Kidney (tissue), 14 donors: Measurements from ENCODE around the gene PLA2G6. TPM values are rescaled to one million over a fixed set of nuclear protein-coding genes. Genes with fewer than 3 reads are reported as not detected.

Source experiments
- DNase-seq, 5 donors: peaks; one replicate each; pipeline ENCODE4 v3.0.0-alpha.2; 2013 to 2020
- FAIRE-seq: peaks from 2 replicates; lab custom pipeline; 2012; peaks lifted over from hg19 to GRCh38; lab: Jason Lieb, UNC
- H3K27ac ChIP-seq, 2 donors: one replicate each; pipeline ENCODE4 v1.7.0; 2013; ENCODE audit warnings: low read depth in 2 of 2, low read length in 2 of 2, inconsistent platforms in 1 of 2
- H3K27me3 ChIP-seq: one replicate; pipeline ENCODE4 v1.7.1; 2013; ENCODE audit warnings: low read length, inconsistent platforms; ENCODE audit not compliant: control insufficient read depth, insufficient read depth
- H3K36me3 ChIP-seq, 3 donors: one replicate each; pipeline versions ENCODE4 v1.7.0 to v1.7.1; 2013; ENCODE audit warnings: low read length in 3 of 3, control low read depth in 1 of 3, inconsistent platforms in 1 of 3; ENCODE audit not compliant: insufficient read depth in 3 of 3, control insufficient read depth in 2 of 3
- H3K4me1 ChIP-seq, 3 donors: one replicate each; pipeline versions ENCODE4 v1.7.0 to v1.7.1; 2013; ENCODE audit warnings: low read length in 3 of 3, inconsistent platforms in 1 of 3, low read depth in 1 of 3; ENCODE audit not compliant: control insufficient read depth in 2 of 3, insufficient read depth in 2 of 3
- H3K4me3 ChIP-seq, 3 donors: one replicate each; pipeline versions ENCODE4 v1.7.0 to v1.8.1; 2013; ENCODE audit warnings: low read length in 3 of 3, control low read depth in 1 of 3, inconsistent platforms in 1 of 3
- H3K9ac ChIP-seq, 3 donors: one replicate each; pipeline versions ENCODE4 v1.7.0 to v1.7.1; 2013; ENCODE audit warnings: low read length in 3 of 3, control low read depth in 1 of 3, inconsistent platforms in 1 of 3
- H3K9me3 ChIP-seq, 3 donors: one replicate each; pipeline versions ENCODE4 v1.7.0 to v1.7.1; 2013; ENCODE audit warnings: low read length in 3 of 3, control low read depth in 1 of 3, inconsistent platforms in 1 of 3; ENCODE audit not compliant: control insufficient read depth in 2 of 3, insufficient read depth in 1 of 3
- CTCF ChIP-seq: IDR thresholded peaks from 3 replicates; pipeline ENCODE4 v1.5.1; 2012; ENCODE audit warnings: mild to moderate bottlenecking, moderate library complexity, borderline replicate concordance; ENCODE audit not compliant: insufficient read depth; ENCODE audit errors: extremely low read depth
- intact Hi-C: fragments of 100-400 bp; cut with DNase I; formaldehyde crosslinking; loops from one replicate; pipeline ENCODE4 v1.11.1; 2022
- polyA plus RNA-seq: library from polyadenylated mRNA; stranded (reverse); fragments of 350-450 nt; fragmentation: Illumina TruSeq; extraction: RNeasy Lipid Tissue Mini Kit (QIAGEN cat#74804); gene quantifications from one replicate; pipeline ENCODE4 v1.2.3, GENCODE V29; 2014; ENCODE audit warnings: low read depth, low replicate concordance; ENCODE audit not compliant: insufficient read depth
- total RNA-seq: library from RNA; stranded (reverse); fragmentation: NEBNext Ultra II Directional; extraction: Animal tissue kit (Norgen Biotek cat#: 25700); gene quantifications from one replicate; pipeline ENCODE4 v1.2.1, GENCODE V29; 2021
- donor health status: control.
- donor health status: control.
- donor health status: control.
- donor health status: control.
- donor health status: control.
- donor health status: DM: yes; HTN: yes; CAD: no.
- donor health status: Normal renal cell carcinoma (clear cell type).

The PLA2G6 gene
- total and polyA plus RNA-seq, 2 donors from 2014 or later: 26.6 to 61.6 TPM

GRCh38 chr22:38223289-38223960 lies 41.8 kb upstream of the PLA2G6 start:
- peaks cover 0 to 8% (median 7%) of the 10 kb centered on the region in 3 donors for H3K4me1 ChIP-seq

GRCh38 chr22:38222797-38223119 lies 41.1 kb upstream of the PLA2G6 start:
- H3K27ac ChIP-seq: no peak overlapping the region
- H3K4me1 ChIP-seq: peaks cover 0 to 15% (median 12%) of the 10 kb centered on the region in 3 donors
- DNase-seq (no peak), FAIRE-seq (no peak)
- intact Hi-C loops: no loop called here
- no peaks in the 10 kb centered on the region for H3K27me3 ChIP-seq
- peaks cover 0 to 8% (median 3%) of the 10 kb centered on the region in 3 donors for H3K36me3 ChIP-seq
- no peak for TF ChIP-seq CTCF
- no peak overlapping the region for H3K9ac ChIP-seq
- no peaks in the 10 kb centered on the region for H3K9me3 ChIP-seq
- H3K4me3 ChIP-seq: no peak overlapping the region

More at GRCh38 chr22:38223289-38223960, 41.8 kb upstream of the PLA2G6 start:
- peak in 3 of 5 donors; percentile 41 to 62 (median 51) for DNase-seq
- Histone ChIP-seq H3K27ac (no peak overlapping the region), H3K4me3 (no peak overlapping the region), H3K9me3 (no peaks in the 10 kb centered on the region), H3K27me3 (no peaks in the 10 kb centered on the region), H3K9ac (no peak overlapping the region), H3K36me3 (peaks cover 0 to 8% (median 3%) of the 10 kb centered on the region in 3 donors)
- peak; percentile 7 for TF ChIP-seq CTCF
- FAIRE-seq: no peak
- intact Hi-C loops: no loop called here

GRCh38 chr22:38221908-38222796 lies 40.5 kb upstream of the PLA2G6 start:
- FAIRE-seq (no peak), DNase-seq (no peak)
- no peak overlapping the region for H3K4me3 ChIP-seq
- peaks cover 0 to 15% (median 12%) of the 10 kb centered on the region in 3 donors for H3K4me1 ChIP-seq
- TF ChIP-seq CTCF: no peak
- no peak overlapping the region for H3K27ac ChIP-seq
- H3K9ac ChIP-seq: no peak overlapping the region
- H3K27me3 ChIP-seq: no peaks in the 10 kb centered on the region
- H3K9me3 ChIP-seq: no peaks in the 10 kb centered on the region
- H3K36me3 ChIP-seq: peaks cover 0 to 8% (median 3%) of the 10 kb centered on the region in 3 donors
- intact Hi-C loops: no loop called here
